ENCODE measurements around the gene RHBDL1. TPM values are rescaled to one million over a fixed set of nuclear protein-coding genes. Genes with fewer than 3 reads are reported as not detected.
A peak's percentile ranks its signal among the peaks of the same experiment; 100 is the strongest.

The RHBDL1 gene
- total and polyA plus RNA-seq, 9 of the 15 experiments (the other 6 are each of a cell fraction or from before 2014, with no cell fraction given): 0.03 to 5.6 (median 1.3) TPM; not detected in 1

DNA sequence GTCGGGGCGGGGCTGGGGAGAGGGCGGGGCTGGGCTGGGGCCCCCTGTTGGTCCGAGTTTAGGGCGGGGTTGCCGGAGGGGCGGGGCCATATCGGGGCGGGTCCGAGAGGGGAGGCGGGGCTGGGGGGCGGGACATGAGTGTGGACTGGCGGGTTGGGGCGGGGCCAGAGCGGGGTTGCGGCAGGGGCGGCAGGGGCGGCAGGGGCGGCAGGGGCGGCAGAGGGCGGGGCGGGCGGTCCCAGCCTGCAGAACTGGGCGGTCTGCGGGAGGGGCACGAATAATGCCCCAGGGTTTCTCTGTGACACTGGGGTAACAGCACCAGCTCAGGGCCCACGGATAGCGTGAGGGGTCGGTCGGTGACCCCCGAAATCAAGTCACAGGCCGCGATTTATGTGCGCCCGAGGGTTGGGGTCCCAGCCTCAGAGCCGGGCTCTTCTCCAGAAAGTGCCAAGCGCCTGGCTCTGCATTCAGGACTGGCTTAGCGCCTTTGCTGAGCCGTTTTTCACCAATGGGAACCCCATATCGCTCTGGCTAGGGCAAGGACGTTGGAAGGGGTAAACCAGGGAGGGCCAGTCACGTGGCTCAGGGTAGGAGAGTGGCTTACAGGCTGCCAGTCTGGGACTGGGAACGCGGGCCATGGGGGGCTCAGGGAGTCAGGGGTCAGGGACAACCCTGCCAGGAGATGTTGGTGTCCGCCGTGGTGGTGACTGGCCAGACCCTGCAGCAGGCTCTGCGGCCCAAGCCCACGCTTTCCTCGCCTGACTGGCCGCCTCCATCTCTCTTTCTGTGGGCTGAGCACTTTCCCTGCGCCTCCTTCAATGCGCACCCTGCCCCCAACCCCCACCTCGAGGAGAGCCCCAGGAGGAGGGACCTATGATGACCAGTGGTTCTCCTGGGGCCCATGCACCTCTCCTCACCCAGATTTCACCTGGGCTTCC is 38.1 kb upstream of the RHBDL1 start (continued):
- TF ChIP-seq TGIF2 (CRISPR knock-in tag; IDR thresholded peaks at IDR 0.05): no peak
- no peak for TF ChIP-seq EHMT2 (IDR thresholded peaks at IDR 0.05)
- no peak for TF ChIP-seq TEAD4 (IDR thresholded peaks at IDR 0.05; ENCODE audit: low read length)
- no peak for TF ChIP-seq TEAD4 (CRISPR knock-in tag; IDR thresholded peaks at IDR 0.05; ENCODE audit: borderline replicate concordance)
- no peak for TF ChIP-seq KLF16 (IDR thresholded peaks at IDR 0.05)
- TF ChIP-seq, protein P1, sequence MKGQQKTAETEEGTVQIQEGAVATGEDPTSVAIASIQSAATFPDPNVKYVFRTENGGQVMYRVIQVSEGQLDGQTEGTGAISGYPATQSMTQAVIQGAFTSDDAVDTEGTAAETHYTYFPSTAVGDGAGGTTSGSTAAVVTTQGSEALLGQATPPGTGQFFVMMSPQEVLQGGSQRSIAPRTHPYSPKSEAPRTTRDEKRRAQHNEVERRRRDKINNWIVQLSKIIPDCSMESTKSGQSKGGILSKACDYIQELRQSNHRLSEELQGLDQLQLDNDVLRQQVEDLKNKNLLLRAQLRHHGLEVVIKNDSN (CRISPR knock-in tag; IDR thresholded peaks at IDR 0.05): peak; percentile 92
- 0 out of 4 replicates have a peak, but pooled peaks of 1 of the 2 experiments have one; percentile 29 for TF ChIP-seq TEAD1 (CRISPR knock-in tag; IDR thresholded peaks at IDR 0.05)
- TF ChIP-seq GABPA (tag; conservative IDR thresholded peaks at IDR 0.05; ENCODE audit: low read depth): no peak
- TF ChIP-seq NKRF (IDR thresholded peaks at IDR 0.05; ENCODE audit: borderline replicate concordance): no peak
- no peak for TF ChIP-seq PTRF (tag; IDR thresholded peaks at IDR 0.05)
- no peak for TF ChIP-seq ZNF584 (CRISPR knock-in tag; IDR thresholded peaks at IDR 0.05; ENCODE audit: low read depth)
- no peak for TF ChIP-seq ZZZ3 (IDR thresholded peaks at IDR 0.05)
- TF ChIP-seq DMBX1 (CRISPR knock-in tag; IDR thresholded peaks at IDR 0.05; ENCODE audit: borderline replicate concordance): no peak
- TF ChIP-seq, protein P2, sequence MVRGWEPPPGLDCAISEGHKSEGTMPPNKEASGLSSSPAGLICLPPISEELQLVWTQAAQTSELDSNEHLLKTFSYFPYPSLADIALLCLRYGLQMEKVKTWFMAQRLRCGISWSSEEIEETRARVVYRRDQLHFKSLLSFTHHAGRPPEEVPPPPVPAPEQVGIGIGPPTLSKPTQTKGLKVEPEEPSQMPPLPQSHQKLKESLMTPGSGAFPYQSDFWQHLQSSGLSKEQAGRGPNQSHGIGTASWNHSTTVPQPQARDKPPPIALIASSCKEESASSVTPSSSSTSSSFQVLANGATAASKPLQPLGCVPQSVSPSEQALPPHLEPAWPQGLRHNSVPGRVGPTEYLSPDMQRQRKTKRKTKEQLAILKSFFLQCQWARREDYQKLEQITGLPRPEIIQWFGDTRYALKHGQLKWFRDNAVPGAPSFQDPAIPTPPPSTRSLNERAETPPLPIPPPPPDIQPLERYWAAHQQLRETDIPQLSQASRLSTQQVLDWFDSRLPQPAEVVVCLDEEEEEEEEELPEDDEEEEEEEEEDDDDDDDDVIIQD (CRISPR knock-in tag; IDR thresholded peaks at IDR 0.05): no peak
- TF ChIP-seq ZKSCAN1 (IDR thresholded peaks at IDR 0.05; ENCODE audit: low read depth, low read length): no peak
- no peak for TF ChIP-seq ZNF586 (CRISPR knock-in tag; conservative IDR thresholded peaks at IDR 0.05)
- no peak for TF ChIP-seq ZNF165 (CRISPR knock-in tag; IDR thresholded peaks at IDR 0.05; ENCODE audit: borderline replicate concordance)
- no peak for TF ChIP-seq NFYB (IDR thresholded peaks at IDR 0.05; ENCODE audit: extremely low read depth, insufficient read length)
- no peak for TF ChIP-seq ARID2 (IDR thresholded peaks at IDR 0.05)
- no peak for TF ChIP-seq SMAD4 (CRISPR knock-in tag; conservative IDR thresholded peaks at IDR 0.05)

All from K562 (cell line).